ENCODE data around the gene TECR. TPM values are rescaled to one million over a fixed set of nuclear protein-coding genes. Genes with fewer than 3 reads are reported as not detected.

Gene TECR
- total RNA-seq, 2 donors from 2014 or later = 60.3 to 63.9 TPM

- Histone ChIP-seq H3K36me3 (no peaks in the 10 kb centered on the region), H3K4me1 (peaks cover 0 to 16% of the 10 kb centered on the region in 2 donors), H3K27ac (no peak overlapping the region), H3K9me3 (no peaks in the 10 kb centered on the region), H3K4me3 (no peak overlapping the region), H3K27me3 (no peaks in the 10 kb centered on the region)
- DNase-seq (ENCODE audit: low spot score) = no peak
- no peak for TF ChIP-seq CTCF (IDR thresholded peaks at IDR 0.05)
These were observed 21.5 kb upstream of the TECR start for GRCh38 chr19:14507704-14508542.

GRCh38 chr19:14510311-14511228 lies 18.8 kb upstream of the TECR start:
- no peaks in the 10 kb centered on the region for H3K9me3 ChIP-seq
- TF ChIP-seq CTCF (IDR thresholded peaks at IDR 0.05) = no peak
- no peaks in the 10 kb centered on the region for H3K27me3 ChIP-seq
- H3K4me1 ChIP-seq = peaks cover 0 to 30% of the 10 kb centered on the region in 2 donors
- peak; percentile 85 for DNase-seq (ENCODE audit: low spot score)
- H3K27ac ChIP-seq = peak overlapping the region; percentile 52 to 53
- H3K36me3 ChIP-seq = peaks cover 20% of the 10 kb centered on the region
- no peak overlapping the region for H3K4me3 ChIP-seq

GRCh38 chr19:14511229-14511593 lies 18.2 kb upstream of the TECR start:
- no peaks in the 10 kb centered on the region for H3K27me3 ChIP-seq
- no peak for DNase-seq (ENCODE audit: low spot score)
- H3K4me3 ChIP-seq = no peak overlapping the region
- H3K36me3 ChIP-seq = peaks cover 26% of the 10 kb centered on the region
- peaks cover 0 to 37% of the 10 kb centered on the region in 2 donors for H3K4me1 ChIP-seq
- H3K27ac ChIP-seq = peak overlapping the region; percentile 52 to 53
- H3K9me3 ChIP-seq = no peaks in the 10 kb centered on the region
- TF ChIP-seq CTCF (IDR thresholded peaks at IDR 0.05) = no peak

GRCh38 chr19:14512406-14512961 lies 16.9 kb upstream of the TECR start:
- peaks cover 0 to 48% of the 10 kb centered on the region in 2 donors for H3K4me1 ChIP-seq
- H3K27me3 ChIP-seq = no peaks in the 10 kb centered on the region
- no peak overlapping the region for H3K4me3 ChIP-seq
- TF ChIP-seq CTCF (IDR thresholded peaks at IDR 0.05) = no peak
- H3K36me3 ChIP-seq = peaks cover 32% of the 10 kb centered on the region
- H3K9me3 ChIP-seq = no peaks in the 10 kb centered on the region
- H3K27ac ChIP-seq = no peak overlapping the region
- DNase-seq (ENCODE audit: low spot score) = no peak

GRCh38 chr19:14514215-14514863 lies 15.1 kb upstream of the TECR start:
- H3K9me3 ChIP-seq = no peaks in the 10 kb centered on the region
- H3K27me3 ChIP-seq = no peaks in the 10 kb centered on the region
- H3K36me3 ChIP-seq = peaks cover 32% of the 10 kb centered on the region
- peaks cover 0 to 50% of the 10 kb centered on the region in 2 donors for H3K4me1 ChIP-seq
- H3K27ac ChIP-seq = no peak overlapping the region
- no peak overlapping the region for H3K4me3 ChIP-seq
- TF ChIP-seq CTCF (IDR thresholded peaks at IDR 0.05) = no peak
- no peak for DNase-seq (ENCODE audit: low spot score)

Measured in right atrium auricular region (tissue), 2 donors.